Spleen (tissue), 7 donors: Measurements from ENCODE around the gene FIZ1.

ENCODE experiments used
- CTCF ChIP-seq, 11 experiments: fragments of 200-600 bp in 7 of 11; fragments of 450-650 bp in 4 of 11; sonication (generic) in 4 of 11; IDR thresholded peaks in 8 of 11; conservative IDR thresholded peaks in 3 of 11; 1 replicate in 7 of 11; 2 replicates in 4 of 11; pipeline versions ENCODE4 v1.4.0 to v1.8.0; 2016 to 2021; ENCODE audit warnings: antibody characterized with exemption in 11 of 11, inconsistent platforms in 4 of 11, mild to moderate bottlenecking in 1 of 11
- POLR2A ChIP-seq, 3 donors: fragments of 450-650 bp; IDR thresholded peaks; one replicate each; pipeline ENCODE4 v1.5.1; 2017; ENCODE audit warnings: antibody characterized with exemption in 3 of 3, mild to moderate bottlenecking in 1 of 3
- POLR2AphosphoS5 ChIP-seq, 3 donors: sonication (generic); formaldehyde crosslinking; IDR thresholded peaks; one replicate each; pipeline ENCODE4 v1.5.1; 2017; ENCODE audit warnings: antibody characterized with exemption in 3 of 3
- donor health status: DM: no; HTN: no; CAD: no; lungs with moderate emphysema.
- donor health status: DM: no; HTN: no; CAD: no.
- donor health status: DM: no; HTN: no; CAD: no.

GRCh38 chr19:55590109-55590508, 9.2 kb downstream of the FIZ1 start:
- TF ChIP-seq POLR2A (IDR thresholded peaks at IDR 0.05): no peak
- no peak for TF ChIP-seq CTCF (IDR thresholded peaks at IDR 0.05 in 8 of 11, conservative IDR thresholded peaks at IDR 0.05 in 3 of 11)
- no peak for TF ChIP-seq POLR2AphosphoS5 (IDR thresholded peaks at IDR 0.05)
